ENCODE results near the gene SPDYE6.
A peak's percentile ranks its signal among the peaks of the same experiment; 100 is the strongest.
"Not testable (repeated sequence)": the region's sequence is repeated elsewhere in the genome, so short reads cannot be mapped to it uniquely, and the experiment has no call there.

SPDYE6 gene, protein sequence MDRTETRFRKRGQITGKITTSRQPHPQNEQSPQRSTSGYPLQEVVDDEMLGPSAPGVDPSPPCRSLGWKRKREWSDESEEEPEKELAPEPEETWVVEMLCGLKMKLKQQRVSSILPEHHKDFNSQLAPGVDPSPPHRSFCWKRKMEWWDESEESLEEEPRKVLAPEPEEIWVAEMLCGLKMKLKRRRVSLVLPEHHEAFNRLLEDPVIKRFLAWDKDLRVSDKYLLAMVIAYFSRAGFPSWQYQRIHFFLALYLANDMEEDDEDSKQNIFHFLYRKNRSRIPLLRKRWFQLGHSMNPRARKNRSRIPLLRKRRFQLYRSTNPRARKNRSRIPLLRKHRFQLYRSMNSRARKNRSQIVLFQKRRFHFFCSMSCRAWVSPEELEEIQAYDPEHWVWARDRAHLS

GRCh38 chr7:102356344-102356743, at the start of gene SPDYE6:
Gene SPDYE6, minus strand, starts transcription at chr7:102356444. Its CDS starts 421 bp downstream, at chr7:102356023.
- not testable (repeated sequence) for H3K27ac Mint-ChIP-seq

GRCh38 chr7:102404862-102405188, 48.6 kb upstream of the SPDYE6 start:
- peaks cover 100% of the 10 kb centered on the region for H3K36me3 Mint-ChIP-seq (ENCODE audit: low read depth)
- H3K4me3 Mint-ChIP-seq; H3K27me3 Mint-ChIP-seq; H3K27ac Mint-ChIP-seq; H3K4me1 Mint-ChIP-seq (ENCODE audit: low read depth); intact Hi-C loops (cut with micrococcal nuclease); H3K9me3 Mint-ChIP-seq: not testable (repeated sequence)

More at GRCh38 chr7:102356344-102356743, at the start of gene SPDYE6:
- H3K4me1 Mint-ChIP-seq (ENCODE audit: low read depth); H3K4me3 Mint-ChIP-seq; H3K27me3 Mint-ChIP-seq; H3K9me3 Mint-ChIP-seq; intact Hi-C loops (cut with micrococcal nuclease); H3K36me3 Mint-ChIP-seq (ENCODE audit: low read depth): not testable (repeated sequence)

DNA sequence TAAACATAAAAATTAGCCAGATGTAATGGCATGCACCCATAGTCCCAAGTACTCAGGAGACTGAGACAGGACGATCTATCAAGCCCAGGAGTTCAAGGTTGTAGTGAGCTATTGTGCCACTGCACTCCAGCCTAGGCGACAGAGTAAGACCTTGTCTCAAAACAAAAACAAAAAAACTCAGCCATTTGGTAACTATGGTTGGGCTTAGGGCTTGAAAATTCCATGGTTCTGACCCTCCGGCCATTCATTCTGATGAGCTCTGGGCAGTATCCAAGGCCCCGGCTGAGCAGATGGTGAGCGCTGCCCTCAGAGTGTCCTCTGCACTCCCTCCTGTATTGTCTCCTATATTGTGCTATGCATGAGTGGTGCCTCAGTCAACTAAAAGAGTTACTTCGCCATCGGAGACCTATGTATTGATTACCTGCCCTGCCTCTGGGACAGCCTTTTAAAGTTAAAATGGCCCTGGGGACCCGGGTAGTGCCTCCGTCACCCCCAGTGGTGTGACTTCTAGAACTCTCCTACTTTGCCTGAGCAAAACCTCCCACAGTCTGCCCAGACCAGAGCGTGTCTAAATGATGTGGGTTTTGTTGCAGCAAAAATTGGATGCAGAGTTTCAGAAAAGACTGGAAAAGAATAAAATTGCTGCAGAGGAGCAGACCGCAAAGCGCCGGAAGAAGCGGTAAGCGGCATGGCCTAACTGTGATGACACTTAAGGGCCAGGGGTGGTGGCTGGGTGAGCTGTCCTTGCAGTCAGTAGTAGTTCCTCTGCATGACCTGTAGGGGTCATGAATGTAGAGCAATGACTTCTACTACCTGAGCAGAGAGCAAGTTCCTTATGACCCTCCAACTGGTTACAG, 48.0 kb upstream of the SPDYE6 start:
- Mint-ChIP-seq H3K36me3 (ENCODE audit: low read depth) (peaks cover 100% of the 10 kb centered on the region), H3K9me3 (no peaks in the 10 kb centered on the region), H3K27me3 (no peaks in the 10 kb centered on the region), H3K4me1 (ENCODE audit: low read depth) (no peaks in the 10 kb centered on the region), H3K4me3 (no peak overlapping the region), H3K27ac (no peak overlapping the region)
- intact Hi-C loops (cut with micrococcal nuclease), result no loop called here

- H3K27me3 Mint-ChIP-seq, result no peaks in the 10 kb centered on the region
- no peak overlapping the region for H3K27ac Mint-ChIP-seq
- intact Hi-C loops (cut with micrococcal nuclease), result no loop called here
- no peaks in the 10 kb centered on the region for H3K4me1 Mint-ChIP-seq (ENCODE audit: low read depth)
- no peak overlapping the region for H3K4me3 Mint-ChIP-seq
- no peaks in the 10 kb centered on the region for H3K9me3 Mint-ChIP-seq
- peaks cover 100% of the 10 kb centered on the region for H3K36me3 Mint-ChIP-seq (ENCODE audit: low read depth)
These were observed 47.3 kb upstream of the SPDYE6 start for GRCh38 chr7:102403563-102403962.

DNA sequence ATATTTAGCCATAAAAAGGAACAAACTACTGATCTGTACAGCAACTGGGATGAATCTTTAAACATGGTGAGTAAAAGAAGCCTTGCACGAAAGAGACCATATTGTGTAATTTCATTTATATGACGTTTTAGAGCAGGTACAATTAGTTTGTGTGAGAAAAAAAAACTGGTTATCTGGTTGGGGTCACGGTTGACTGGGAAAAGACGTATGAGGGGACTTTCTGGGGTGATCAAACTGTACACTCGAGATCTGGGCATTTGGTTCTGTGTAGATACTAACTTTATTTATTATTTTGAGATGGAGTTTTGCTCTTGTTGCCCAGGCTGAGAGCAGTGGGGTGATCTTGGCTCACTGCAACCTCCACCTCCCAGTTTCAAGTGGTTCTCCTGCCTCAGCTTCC, 44.1 kb upstream of the SPDYE6 start:
- no peak overlapping the region for H3K27ac Mint-ChIP-seq
- H3K4me3 Mint-ChIP-seq, result no peak overlapping the region
- peaks cover 18% of the 10 kb centered on the region for H3K4me1 Mint-ChIP-seq (ENCODE audit: low read depth)
- H3K27me3 Mint-ChIP-seq, result no peaks in the 10 kb centered on the region
- H3K36me3 Mint-ChIP-seq (ENCODE audit: low read depth), result peaks cover 88% of the 10 kb centered on the region
- intact Hi-C loops (cut with micrococcal nuclease), result no loop called here
- H3K9me3 Mint-ChIP-seq, result no peaks in the 10 kb centered on the region

GRCh38 chr7:102398543-102398942, 42.3 kb upstream of the SPDYE6 start:
- Mint-ChIP-seq H3K4me1 (ENCODE audit: low read depth) (peaks cover 18% of the 10 kb centered on the region), H3K36me3 (ENCODE audit: low read depth) (peaks cover 79% of the 10 kb centered on the region), H3K27ac (no peak overlapping the region), H3K4me3 (no peak overlapping the region), H3K27me3 (no peaks in the 10 kb centered on the region), H3K9me3 (no peaks in the 10 kb centered on the region)
- intact Hi-C loops (cut with micrococcal nuclease), result no loop called here

- intact Hi-C loops (cut with micrococcal nuclease), result no loop called here
- Mint-ChIP-seq H3K36me3 (ENCODE audit: low read depth) (peaks cover 79% of the 10 kb centered on the region), H3K27me3 (no peaks in the 10 kb centered on the region), H3K27ac (peak overlapping the region; percentile 93), H3K4me3 (peak overlapping the region; percentile 86), H3K9me3 (no peaks in the 10 kb centered on the region), H3K4me1 (ENCODE audit: low read depth) (peaks cover 18% of the 10 kb centered on the region)
These were observed 40.4 kb upstream of the SPDYE6 start for GRCh38 chr7:102396710-102397019.

GRCh38 chr7:102395873-102396709, 39.8 kb upstream of the SPDYE6 start, which contains the start of gene PRKRIP1:
Gene PRKRIP1, plus strand, starts transcription at chr7:102396363. Its CDS starts 49 bp downstream, at chr7:102396412.
- Mint-ChIP-seq H3K36me3 (ENCODE audit: low read depth) (peaks cover 74% of the 10 kb centered on the region), H3K4me1 (ENCODE audit: low read depth) (peaks cover 18% of the 10 kb centered on the region), H3K4me3 (peak within 1 kb of the TSS; percentile 86), H3K27ac (peak within 1 kb of the TSS; percentile 93), H3K9me3 (no peaks in the 10 kb centered on the region), H3K27me3 (no peaks in the 10 kb centered on the region)
- intact Hi-C loops (cut with micrococcal nuclease), result no loop called here

GRCh38 chr7:102395592-102395872, 39.3 kb upstream of the SPDYE6 start:
- intact Hi-C loops (cut with micrococcal nuclease), result no loop called here
- H3K36me3 Mint-ChIP-seq (ENCODE audit: low read depth), result peaks cover 69% of the 10 kb centered on the region
- peak overlapping the region; percentile 93 for H3K27ac Mint-ChIP-seq
- H3K4me3 Mint-ChIP-seq, result peak overlapping the region; percentile 86
- no peaks in the 10 kb centered on the region for H3K9me3 Mint-ChIP-seq
- peaks cover 18% of the 10 kb centered on the region for H3K4me1 Mint-ChIP-seq (ENCODE audit: low read depth)
- no peaks in the 10 kb centered on the region for H3K27me3 Mint-ChIP-seq

GRCh38 chr7:102393467-102393866, 37.2 kb upstream of the SPDYE6 start:
- Mint-ChIP-seq H3K4me3 (no peak overlapping the region), H3K36me3 (ENCODE audit: low read depth) (peaks cover 58% of the 10 kb centered on the region), H3K27ac (no peak overlapping the region), H3K27me3 (no peaks in the 10 kb centered on the region), H3K4me1 (ENCODE audit: low read depth) (peaks cover 18% of the 10 kb centered on the region), H3K9me3 (no peaks in the 10 kb centered on the region)
- intact Hi-C loops (cut with micrococcal nuclease), result no loop called here

DNA sequence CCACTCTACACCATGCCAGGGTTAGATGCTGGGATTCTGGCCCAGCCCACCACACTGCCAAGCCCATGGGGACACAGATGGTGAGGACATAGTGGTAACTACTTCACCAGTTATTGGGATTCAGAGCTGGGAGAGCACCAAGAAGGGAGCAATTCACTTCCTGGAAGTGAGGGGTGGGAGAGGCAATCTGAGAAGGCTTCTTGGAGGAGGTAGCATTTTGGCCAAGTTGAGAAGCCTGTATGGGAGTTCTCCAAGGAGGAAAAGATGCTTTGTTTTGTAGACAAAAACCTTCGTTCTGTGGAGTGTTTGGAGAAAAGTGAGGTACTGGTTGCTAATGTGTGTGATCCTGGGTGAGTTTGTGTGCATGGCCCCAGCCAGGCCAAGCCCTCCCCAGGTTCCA, 36.1 kb upstream of the SPDYE6 start:
- Mint-ChIP-seq H3K4me3 (no peak overlapping the region), H3K27me3 (no peaks in the 10 kb centered on the region), H3K27ac (no peak overlapping the region), H3K9me3 (no peaks in the 10 kb centered on the region), H3K4me1 (ENCODE audit: low read depth) (peaks cover 14% of the 10 kb centered on the region), H3K36me3 (ENCODE audit: low read depth) (peaks cover 57% of the 10 kb centered on the region)
- intact Hi-C loops (cut with micrococcal nuclease), result no loop called here

GRCh38 chr7:102390697-102391484, 34.6 kb upstream of the SPDYE6 start:
- Mint-ChIP-seq H3K4me3 (no peak overlapping the region), H3K9me3 (no peaks in the 10 kb centered on the region), H3K4me1 (ENCODE audit: low read depth) (peaks cover 6% of the 10 kb centered on the region), H3K27ac (no peak overlapping the region), H3K27me3 (no peaks in the 10 kb centered on the region), H3K36me3 (ENCODE audit: low read depth) (peaks cover 59% of the 10 kb centered on the region)
- intact Hi-C loops (cut with micrococcal nuclease), result loop anchor here (1.0 kb wide), 1 partner anchor 112 kb away; no protein-coding TSS in a partner anchor

DNA sequence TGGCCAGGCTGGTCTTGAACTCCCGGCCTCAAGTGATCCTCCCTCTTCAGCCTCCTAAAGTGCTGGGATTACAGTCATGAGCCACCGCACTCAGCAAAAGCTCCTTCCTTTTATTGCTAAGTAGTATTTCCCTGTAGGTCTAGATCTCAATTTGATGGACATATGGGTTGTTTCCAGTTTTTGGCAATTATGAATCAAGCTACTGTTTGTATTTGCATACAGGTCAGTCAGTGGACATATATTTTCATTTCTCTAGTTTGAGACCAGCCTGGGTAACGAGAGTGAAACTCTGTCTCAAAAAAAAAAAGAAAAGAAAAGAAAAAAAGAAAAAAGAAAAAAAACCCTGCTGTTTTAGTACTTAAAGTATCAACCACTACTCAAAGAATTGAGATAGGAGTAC, 33.6 kb upstream of the SPDYE6 start:
- Mint-ChIP-seq H3K4me1 (ENCODE audit: low read depth) (no peaks in the 10 kb centered on the region), H3K36me3 (ENCODE audit: low read depth) (peaks cover 66% of the 10 kb centered on the region), H3K27ac (no peak overlapping the region), H3K4me3 (no peak overlapping the region), H3K27me3 (no peaks in the 10 kb centered on the region), H3K9me3 (no peaks in the 10 kb centered on the region)
- intact Hi-C loops (cut with micrococcal nuclease), result loop anchor here (1.0 kb wide), 1 partner anchor 111 kb away; no protein-coding TSS in a partner anchor

Measured in dendritic cell treated with granulocyte-macrophage colony-stimulating factor and Interleukin-4, amounts not matched to agents 40 ng/mL and 50 ng/mL, for 4 days (primary cell).